GM12878 (cell line): ENCODE data around the gene TMUB2. TPM values are rescaled to one million over a fixed set of nuclear protein-coding genes. Genes with fewer than 3 reads are reported as not detected.

Experiments used
- ATAC-seq: fragments of 200-7000 bp; cut with Tn5 transposase; 3 replicates; pipeline ENCODE4 v1.9.1; 2020; ENCODE audit warnings: mild to moderate bottlenecking, moderate library complexity
- BruUV-seq: library from RNA; stranded (reverse); fragments of 400-500 nt; replicated peaks from 2 replicates; lab custom pipeline; 2021; lab: Mats Ljungman, UMichigan
- CTCF ChIA-PET: fragments of 300-600 bp; sonication (Branson Sonifier 250); formaldehyde crosslinking; extraction: SDS; loops from one replicate; lab custom pipeline; 2021; ENCODE audit warnings: inconsistent platforms; lab: Yijun Ruan, JAX
- POLR2A ChIA-PET: fragments of 350-600 bp; formaldehyde crosslinking; extraction: SDS; loops from one replicate; lab custom pipeline; 2021; ENCODE audit warnings: inconsistent platforms; lab: Charles Lee
- RAD21 ChIA-PET: fragments of 300-600 bp; sonication (Branson Sonifier 250); formaldehyde crosslinking; loops from one replicate; lab custom pipeline; 2023; ENCODE audit warnings: antibody characterized with exemption; ENCODE audit not compliant: unreplicated experiment; lab: Charles Lee
- SMC1A ChIA-PET: fragments of 300-600 bp; sonication (Branson Sonifier 250); formaldehyde crosslinking; loops from one replicate; lab custom pipeline; 2023; ENCODE audit not compliant: unreplicated experiment, uncharacterized antibody; lab: Charles Lee
- DNase-seq: peaks from one replicate; pipeline ENCODE4 v3.0.0-alpha.2; 2011; ENCODE audit warnings: low read depth, low spot score
- FAIRE-seq: peaks from 3 replicates; lab custom pipeline; 2011; peaks lifted over from hg19 to GRCh38; lab: Jason Lieb, UNC
- H2AFZ ChIP-seq: 2 replicates; pipeline ENCODE4 v1.6.0; 2011; ENCODE audit warnings: low read depth, low read length, control low read depth; ENCODE audit not compliant: control insufficient read depth
- H3K27ac ChIP-seq: 2 replicates; pipeline ENCODE4 v1.5.1; 2011; ENCODE audit warnings: control low read depth; ENCODE audit not compliant: control insufficient read depth, insufficient read depth
- H3K27me3 ChIP-seq, 2 experiments: replicated peaks in 1 of 2; 2 replicates each; pipeline versions ENCODE4 v1.6.0 to v1.6.1; 2011; ENCODE audit warnings: low read length in 1 of 2; ENCODE audit not compliant: control insufficient read depth in 2 of 2, insufficient read depth in 2 of 2
- H3K36me3 ChIP-seq, 2 experiments: 2 replicates each; pipeline ENCODE4 v1.5.1; 2011; ENCODE audit warnings: low read length in 1 of 2; ENCODE audit not compliant: control insufficient read depth in 2 of 2, insufficient read depth in 2 of 2
- H3K4me1 ChIP-seq: 2 replicates; pipeline ENCODE4 v1.6.1; 2011; ENCODE audit warnings: mild to moderate bottlenecking, low read length, moderate library complexity, mixed read lengths; ENCODE audit not compliant: control insufficient read depth, insufficient read depth
- H3K4me2 ChIP-seq: 2 replicates; pipeline ENCODE4 v1.6.0; 2011; ENCODE audit warnings: control low read depth; ENCODE audit not compliant: control insufficient read depth, insufficient read depth
- H3K4me3 ChIP-seq: fragments of 200-600 bp; sonication (generic); 2 replicates; pipeline ENCODE4 v1.5.1; 2016
- H3K79me2 ChIP-seq: 2 replicates; pipeline ENCODE4 v1.6.0; 2011; ENCODE audit warnings: low read length; ENCODE audit not compliant: control insufficient read depth, insufficient read depth
- H3K9ac ChIP-seq: 2 replicates; pipeline ENCODE4 v1.8.0; 2011; ENCODE audit warnings: low read length, control low read depth, mixed read lengths; ENCODE audit not compliant: control insufficient read depth, insufficient read depth
- H3K9me3 ChIP-seq: replicated peaks from 3 replicates; pipeline ENCODE4 v1.5.1; 2011; ENCODE audit warnings: mild to moderate bottlenecking, low read length; ENCODE audit not compliant: control insufficient read depth, insufficient read depth
- H4K20me1 ChIP-seq: 2 replicates; pipeline ENCODE4 v1.6.0; 2011; ENCODE audit not compliant: control insufficient read depth, insufficient read depth
- ASH2L ChIP-seq: fragments of 300-600, 200-600 bp; sonication (generic); IDR thresholded peaks from 2 replicates; pipeline ENCODE4 v1.6.1; 2017; ENCODE audit warnings: low read depth, mild to moderate bottlenecking, borderline replicate concordance
- DPF2 ChIP-seq: fragments of 450-650 bp; IDR thresholded peaks from 2 replicates; pipeline ENCODE4 v1.6.1; 2017; ENCODE audit warnings: mild to moderate bottlenecking
- ESRRA ChIP-seq: IDR thresholded peaks from 2 replicates; pipeline ENCODE4 v1.6.1; 2012; ENCODE audit warnings: mild to moderate bottlenecking, low read length, improper control_type of control experiment
- HCFC1 ChIP-seq: fragments of 150-350 bp; IDR thresholded peaks from 2 replicates; pipeline ENCODE4 v1.6.1; 2014; ENCODE audit warnings: low read length
- KLF5 ChIP-seq: fragments of 450-650 bp; IDR thresholded peaks from 2 replicates; pipeline ENCODE4 v1.6.1; 2014; ENCODE audit warnings: mild to moderate bottlenecking; ENCODE audit not compliant: partially characterized antibody
- MEF2B ChIP-seq: fragments of 450-650 bp; IDR thresholded peaks from 2 replicates; pipeline ENCODE4 v1.6.1; 2018; ENCODE audit warnings: mild to moderate bottlenecking, moderate library complexity; ENCODE audit not compliant: partially characterized antibody, poor library complexity, severe bottlenecking
- MTA2 ChIP-seq: fragments of 450-650 bp; IDR thresholded peaks from 2 replicates; pipeline ENCODE4 v1.6.1; 2016; ENCODE audit warnings: low read depth, mild to moderate bottlenecking, moderate library complexity
- NFIC ChIP-seq: IDR thresholded peaks from 2 replicates; pipeline ENCODE4 v1.6.1; 2012; ENCODE audit warnings: low read depth, mild to moderate bottlenecking, inconsistent platforms, low read length, moderate library complexity
- NR2C1 ChIP-seq: fragments of 450-650 bp; IDR thresholded peaks from 2 replicates; pipeline ENCODE4 v1.6.1; 2017; ENCODE audit warnings: antibody characterized with exemption, mild to moderate bottlenecking, moderate library complexity
- NR2F1 ChIP-seq: fragments of 450-650 bp; conservative IDR thresholded peaks from 2 replicates; pipeline ENCODE4 v1.6.1; 2017; ENCODE audit warnings: mild to moderate bottlenecking
- SMAD1 ChIP-seq: fragments of 450-650 bp; IDR thresholded peaks from 2 replicates; pipeline ENCODE4 v1.6.1; 2018; ENCODE audit warnings: mild to moderate bottlenecking, low read depth; ENCODE audit not compliant: partially characterized antibody
- TARDBP ChIP-seq: IDR thresholded peaks from 2 replicates; pipeline ENCODE4 v1.6.1; 2016; ENCODE audit warnings: borderline replicate concordance
- YY1 ChIP-seq: IDR thresholded peaks from 2 replicates; pipeline ENCODE4 v1.6.1; 2011; ENCODE audit warnings: low read depth, mild to moderate bottlenecking, low read length
- WGBS: methylation state at CpG from one replicate; pipeline ENCODE4 v1.1.6; 2016; ENCODE audit warnings: low lambda C conversion rate; ENCODE audit not compliant: insufficient replicate concordance, insufficient coverage; ENCODE audit errors: missing lambda C conversion rate; 5-methylcytosine and 5-hydroxymethylcytosine counted together
- in situ Hi-C: fragments of 300-500 bp; cut with MboI; formaldehyde crosslinking; loops from 9 replicates; pipeline ENCODE4 v1.14.3; 2018; ENCODE audit warnings: mixed read lengths
- intact Hi-C: fragments of 100-400 bp; cut with micrococcal nuclease; formaldehyde crosslinking; loops from one replicate; pipeline ENCODE4 v1.14.2; 2022; ENCODE audit not compliant: unreplicated experiment
- polyA plus RNA-seq, 11 experiments: library from polyadenylated mRNA; depleted of rRNA in 4 of 11; unstranded in 6 of 11; stranded (reverse) in 5 of 11; fragments of >200 nt; fragmentation: Nextera tagmentation in 4 of 11; fragmentation: Illumina TruSeq in 1 of 11; extraction: Ambion mirVana in 4 of 11; extraction: Trizol in 1 of 11; gene quantifications; 1 replicate in 1 of 11; 2 replicates in 10 of 11; pipeline versions ENCODE4 v1.2.1 to v1.2.3, GENCODE V29; 2011 to 2016; ENCODE audit warnings: inconsistent platforms in 2 of 11, missing spikeins in 2 of 11, low read depth in 1 of 11
- total RNA-seq, 4 experiments: library from RNA; depleted of rRNA in 3 of 4; stranded (reverse); fragments of >200 nt in 3 of 4; fragmentation: Illumina TruSeq in 1 of 4; extraction: Trizol in 1 of 4; gene quantifications; 2 replicates each; pipeline versions ENCODE4 v1.2.1 to v1.2.3, GENCODE V29; 2013 to 2021
- TF ChIP-seq, protein P1 (sequence below): fragments of 150-350 bp; IDR thresholded peaks from 2 replicates; pipeline ENCODE4 v1.6.1; 2014; ENCODE audit warnings: mild to moderate bottlenecking, low read depth, low read length
- TF ChIP-seq, protein P2 (sequence below): IDR thresholded peaks from 2 replicates; pipeline ENCODE4 v1.6.1; 2012; ENCODE audit warnings: low read depth, low read length, improper control_type of control experiment
- TF ChIP-seq, protein P3 (sequence below): IDR thresholded peaks from 2 replicates; pipeline ENCODE4 v1.6.1; 2011; ENCODE audit warnings: low read depth, mild to moderate bottlenecking, low read length, moderate library complexity, borderline replicate concordance; ENCODE audit errors: extremely low read depth

Gene TMUB2
- total and polyA plus RNA-seq, 10 of the 15 experiments (the other 5 are each of a cell fraction or from before 2014, with no cell fraction given) = 4.3 to 34.0 (median 20.0) TPM

DNA sequence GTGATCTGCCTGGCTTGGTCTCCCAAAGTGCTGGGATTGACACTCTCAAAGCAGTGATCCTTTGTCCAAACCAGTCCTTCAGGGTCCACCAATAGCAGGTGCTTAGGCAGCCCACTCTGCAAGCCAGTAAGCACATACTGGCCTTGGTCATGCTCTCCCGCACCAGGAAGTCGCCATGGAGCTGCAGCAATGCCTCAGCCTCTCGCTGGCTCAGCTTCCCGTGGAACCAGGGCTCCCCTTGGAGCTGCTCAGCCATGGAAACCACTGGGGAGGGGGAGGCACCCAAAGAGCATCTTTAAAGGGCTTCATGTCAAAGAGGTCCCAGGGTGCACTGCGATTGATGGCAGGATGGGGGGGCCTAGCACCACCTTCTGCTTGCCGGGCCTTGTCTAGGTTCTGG is 42.3 kb downstream of the TMUB2 start:
- DNase-seq = no peak
- WGBS = 58% methylated on average over 6 of the region's 6 CpGs
- CTCF ChIA-PET = no interaction called here
- RAD21 ChIA-PET = no interaction called here
- Histone ChIP-seq H3K4me2 (no peak overlapping the region), H3K27ac (no peak overlapping the region), H3K4me1 (no peaks in the 10 kb centered on the region), H3K9ac (no peak overlapping the region), H4K20me1 (no peaks in the 10 kb centered on the region), H3K79me2 (no peaks in the 10 kb centered on the region), H2AFZ (no peak overlapping the region), H3K27me3 (no peaks in the 10 kb centered on the region), H3K36me3 (no peaks in the 10 kb centered on the region), H3K9me3 (no peaks in the 10 kb centered on the region), H3K4me3 (no peak overlapping the region)
- intact Hi-C loops (no loop called here), in situ Hi-C loops (loop anchor here (5.0 kb wide), 1 partner anchor 48 kb away; no protein-coding TSS in a partner anchor)
- BruUV-seq = no TSS peak
- TF ChIP-seq, protein P1, sequence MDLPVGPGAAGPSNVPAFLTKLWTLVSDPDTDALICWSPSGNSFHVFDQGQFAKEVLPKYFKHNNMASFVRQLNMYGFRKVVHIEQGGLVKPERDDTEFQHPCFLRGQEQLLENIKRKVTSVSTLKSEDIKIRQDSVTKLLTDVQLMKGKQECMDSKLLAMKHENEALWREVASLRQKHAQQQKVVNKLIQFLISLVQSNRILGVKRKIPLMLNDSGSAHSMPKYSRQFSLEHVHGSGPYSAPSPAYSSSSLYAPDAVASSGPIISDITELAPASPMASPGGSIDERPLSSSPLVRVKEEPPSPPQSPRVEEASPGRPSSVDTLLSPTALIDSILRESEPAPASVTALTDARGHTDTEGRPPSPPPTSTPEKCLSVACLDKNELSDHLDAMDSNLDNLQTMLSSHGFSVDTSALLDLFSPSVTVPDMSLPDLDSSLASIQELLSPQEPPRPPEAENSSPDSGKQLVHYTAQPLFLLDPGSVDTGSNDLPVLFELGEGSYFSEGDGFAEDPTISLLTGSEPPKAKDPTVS = no peak
- no peak for TF ChIP-seq YY1
- no peak for TF ChIP-seq HCFC1
- no peak for TF ChIP-seq KLF5
- TF ChIP-seq NFIC = no peak
- TF ChIP-seq, protein P2, sequence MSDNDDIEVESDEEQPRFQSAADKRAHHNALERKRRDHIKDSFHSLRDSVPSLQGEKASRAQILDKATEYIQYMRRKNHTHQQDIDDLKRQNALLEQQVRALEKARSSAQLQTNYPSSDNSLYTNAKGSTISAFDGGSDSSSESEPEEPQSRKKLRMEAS = no peak
- no peak for TF ChIP-seq NR2F1
- no peak for TF ChIP-seq DPF2
- TF ChIP-seq NR2C1 = no peak
- TF ChIP-seq TARDBP = no peak
- no peak for TF ChIP-seq ESRRA
- TF ChIP-seq MTA2 = no peak
- no peak for TF ChIP-seq SMAD1
- TF ChIP-seq MEF2B = no peak
- TF ChIP-seq, protein P3, sequence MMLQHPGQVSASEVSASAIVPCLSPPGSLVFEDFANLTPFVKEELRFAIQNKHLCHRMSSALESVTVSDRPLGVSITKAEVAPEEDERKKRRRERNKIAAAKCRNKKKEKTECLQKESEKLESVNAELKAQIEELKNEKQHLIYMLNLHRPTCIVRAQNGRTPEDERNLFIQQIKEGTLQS = no peak
- no peak for TF ChIP-seq ASH2L
- no peak for FAIRE-seq
- SMC1A ChIA-PET = no interaction called here
- no peak for ATAC-seq
- POLR2A ChIA-PET = no interaction called here
